ENCODE measurements around the gene C2CD2.
A peak's percentile ranks its signal among the peaks of the same experiment; 100 is the strongest.
"Not testable (repeated sequence)": the region's sequence is repeated elsewhere in the genome, so short reads cannot be mapped to it uniquely, and the experiment has no call there.

C2CD2 gene

GRCh38 chr21:41957991-41958766 is 4.4 kb upstream of the C2CD2 start:
- peak; percentile 93 for DNase-seq (ENCODE audit: low read depth)

DNA sequence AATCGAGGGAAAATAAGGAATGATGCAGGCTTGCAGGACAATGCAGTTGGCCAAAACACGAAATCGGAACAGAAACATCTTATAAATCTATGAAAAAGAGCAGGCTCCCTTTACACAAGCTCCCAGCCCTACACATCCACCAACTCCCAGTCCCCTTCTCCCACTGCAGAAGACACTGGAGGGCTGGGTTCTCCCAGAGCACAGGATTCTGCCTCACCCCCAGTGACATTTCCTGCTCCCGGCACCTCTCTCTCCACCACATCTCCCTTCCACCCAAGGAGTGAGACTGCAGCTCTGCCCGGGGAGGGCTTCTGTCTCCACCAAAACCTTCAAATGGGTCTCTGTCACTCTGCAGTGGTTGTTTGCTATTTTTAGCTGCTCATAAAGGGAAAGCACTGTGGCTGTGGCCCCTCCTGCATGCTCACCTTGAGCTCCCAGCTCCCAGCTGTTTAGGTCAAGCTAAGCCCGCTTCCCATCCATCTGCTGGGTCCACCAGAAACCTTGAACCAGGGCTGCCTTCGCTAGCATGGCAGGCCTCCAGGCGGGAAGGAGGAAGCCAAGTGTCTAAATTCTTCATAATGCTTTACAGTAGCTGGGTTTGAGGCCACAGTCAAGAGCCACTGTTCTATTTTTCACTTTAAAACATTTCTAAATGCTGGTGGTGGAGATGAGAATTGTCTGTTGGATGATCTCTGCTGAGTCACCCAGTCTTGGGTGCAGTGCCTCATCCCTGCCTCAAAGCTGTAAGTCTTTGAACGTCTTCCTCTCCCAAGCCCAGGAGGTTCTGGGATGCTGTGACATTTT is 3.3 kb upstream of the C2CD2 start:
- peak; percentile 87 for DNase-seq (ENCODE audit: low read depth)

GRCh38 chr21:41955516-41955915 is 1.7 kb upstream of the C2CD2 start:
- no peak for DNase-seq (ENCODE audit: low read depth)

DNA sequence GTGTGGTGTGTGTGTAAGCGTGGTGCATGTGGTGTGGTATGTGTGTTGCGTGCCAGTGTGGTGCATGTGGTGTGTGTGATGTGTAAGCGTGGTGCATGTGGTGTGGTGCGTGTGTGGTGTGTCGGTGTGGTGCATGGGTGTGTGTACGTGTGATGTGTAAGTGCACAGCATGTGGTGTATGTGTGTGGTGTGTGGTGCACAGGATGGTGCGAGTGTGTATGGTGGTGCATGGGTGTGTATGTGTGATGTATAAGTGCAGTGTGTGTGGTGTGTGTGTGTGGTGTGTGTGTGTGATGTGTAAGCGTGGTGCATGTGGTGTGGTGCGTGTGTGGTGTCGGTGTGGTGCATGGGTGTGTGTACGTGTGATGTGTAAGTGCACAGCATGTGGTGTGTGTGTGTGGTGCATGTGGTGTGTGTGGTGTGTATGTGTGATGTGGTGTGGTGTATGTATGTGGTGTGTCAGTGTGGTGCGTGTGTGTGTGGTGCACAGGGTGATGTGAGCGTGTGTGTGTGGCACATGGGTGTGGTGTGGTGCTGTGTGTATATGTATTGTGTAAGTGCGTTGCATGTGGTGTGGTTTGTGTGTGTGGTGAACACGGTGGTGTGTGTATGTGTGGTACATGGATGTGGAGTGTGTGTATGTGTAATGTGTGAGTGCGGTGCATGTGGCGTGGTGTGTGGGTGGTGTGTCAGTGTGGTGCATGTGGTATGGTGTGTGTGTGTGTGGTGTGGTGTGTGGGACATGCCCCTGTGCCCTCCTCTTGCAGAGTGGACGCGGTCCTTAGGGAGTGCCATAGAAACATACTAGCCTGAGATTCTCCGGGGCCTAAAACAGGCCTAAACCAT is 1.1 kb upstream of the C2CD2 start:
- no peak for DNase-seq (ENCODE audit: low read depth)

DNA sequence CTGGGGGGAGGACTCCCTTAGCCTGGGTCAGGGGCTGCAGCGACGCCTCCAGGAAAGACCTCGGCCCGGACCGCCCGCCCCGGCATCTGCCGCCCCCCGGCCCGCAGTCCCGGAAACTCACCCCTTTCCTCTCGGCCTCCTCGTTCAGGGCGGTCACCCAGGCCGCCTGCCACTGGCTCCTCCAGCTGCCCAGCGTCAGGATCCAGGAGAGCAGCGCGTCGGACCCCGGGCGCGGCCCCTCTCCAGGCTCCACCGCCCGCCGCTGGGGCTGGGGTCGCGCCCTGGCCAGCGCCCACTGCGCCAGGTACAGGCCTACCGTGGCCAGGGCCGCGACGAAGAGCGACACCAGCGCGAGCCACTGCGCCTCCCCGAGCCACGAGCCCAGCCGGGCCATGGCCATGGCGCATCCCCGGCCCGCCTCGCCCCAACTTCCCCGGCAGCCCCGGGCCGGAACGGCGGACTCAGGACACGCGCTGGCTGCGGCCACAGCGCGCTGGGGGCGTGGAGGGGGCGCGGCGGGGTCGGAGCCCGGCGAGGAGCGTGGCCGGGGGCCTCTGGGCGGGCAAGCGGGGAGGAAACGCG is 478 bp downstream of the C2CD2 start:
- peak; percentile 35 for DNase-seq (ENCODE audit: low read depth)

DNA sequence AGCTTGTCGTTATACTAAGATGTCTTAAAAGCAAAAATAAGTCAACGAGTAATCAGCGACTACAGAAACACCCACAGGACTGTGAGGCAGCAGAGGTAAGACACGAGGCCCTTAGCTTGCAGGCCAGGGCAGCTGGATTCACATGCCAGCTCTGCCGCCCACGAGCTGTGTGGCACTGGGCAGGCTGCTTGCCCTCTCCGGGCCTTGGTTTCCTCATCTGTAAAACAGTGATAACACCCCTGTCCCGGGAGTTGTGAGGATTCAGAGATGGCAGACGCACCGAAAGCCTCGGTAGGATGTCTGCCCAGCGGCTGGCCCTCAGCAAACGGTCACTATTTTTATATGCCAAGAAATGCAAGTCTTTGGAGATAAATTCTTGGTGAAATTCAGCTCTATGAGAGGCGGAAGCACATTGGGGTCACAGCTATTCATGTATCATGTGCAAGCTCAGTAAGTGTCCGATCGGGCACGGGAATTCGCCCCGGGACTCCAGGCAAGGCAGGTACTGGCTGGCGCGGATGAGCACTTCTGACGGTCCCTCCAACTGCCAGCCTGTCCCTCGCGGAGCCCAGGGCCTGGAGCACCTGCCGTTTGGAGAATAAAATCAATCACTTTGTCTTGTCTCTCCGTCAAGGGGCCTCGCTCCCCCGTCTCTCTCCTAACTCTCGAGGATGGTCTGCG is 1.1 kb downstream of the C2CD2 start:
- DNase-seq (ENCODE audit: low read depth) = no peak

DNA sequence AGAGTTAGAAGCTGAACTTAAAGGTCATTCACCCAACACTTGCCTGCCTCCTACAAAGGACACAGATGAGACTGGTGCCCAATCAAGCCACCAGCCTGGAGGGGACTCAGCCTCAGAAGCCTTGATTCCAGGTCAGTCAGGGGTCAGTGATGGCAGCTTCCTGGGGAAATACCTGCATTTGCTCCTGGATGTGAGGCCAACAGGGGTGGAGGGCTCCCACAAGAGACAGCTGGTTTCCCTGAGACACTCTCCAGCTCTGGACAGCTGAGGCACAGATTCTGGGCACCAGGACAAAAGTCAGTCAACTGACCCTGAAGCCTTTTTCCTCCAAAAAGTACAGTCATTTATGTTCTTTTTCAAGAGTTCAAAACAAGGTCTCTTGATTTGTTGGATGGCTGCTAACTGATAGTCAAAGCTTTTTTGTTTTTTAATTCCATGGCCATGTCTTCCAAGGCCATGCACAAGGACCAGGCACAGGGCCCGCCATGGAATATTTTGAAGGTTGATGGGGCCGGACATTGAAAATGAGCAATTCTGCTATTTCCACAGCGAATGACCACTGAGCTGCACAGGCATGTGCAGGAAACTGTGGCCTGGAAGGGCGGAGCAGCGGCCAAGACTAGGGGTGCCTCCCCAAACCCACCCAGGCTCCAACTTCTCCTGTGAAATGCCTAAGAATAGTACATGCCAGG is 1.8 kb downstream of the C2CD2 start:
- DNase-seq (ENCODE audit: low read depth) = no peak

DNA sequence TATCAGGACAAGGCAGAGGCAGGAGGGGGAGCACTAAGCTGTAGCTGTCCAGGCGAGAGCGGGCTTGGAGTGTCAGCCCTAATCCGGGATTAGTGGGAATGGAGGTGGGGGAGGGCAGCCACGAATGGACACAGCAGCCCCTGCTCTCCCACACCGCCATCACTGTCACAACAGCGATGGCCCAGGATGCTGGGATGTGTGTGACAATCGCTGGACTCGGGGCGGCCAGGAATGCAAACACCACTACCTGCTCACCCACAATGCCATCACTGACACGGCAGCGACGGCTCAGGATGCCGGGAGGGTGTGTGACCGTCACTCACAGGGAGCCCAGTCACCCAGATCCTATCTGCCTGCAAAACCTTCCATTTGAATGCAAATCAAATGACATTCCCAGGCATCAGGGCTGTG is 2.9 kb downstream of the C2CD2 start:
- no peak for DNase-seq (ENCODE audit: low read depth)

- not testable (repeated sequence) for DNase-seq (ENCODE audit: low read depth)
Measured at GRCh38 chr21:41949631-41950030, 4.2 kb downstream of the C2CD2 start.

DNA sequence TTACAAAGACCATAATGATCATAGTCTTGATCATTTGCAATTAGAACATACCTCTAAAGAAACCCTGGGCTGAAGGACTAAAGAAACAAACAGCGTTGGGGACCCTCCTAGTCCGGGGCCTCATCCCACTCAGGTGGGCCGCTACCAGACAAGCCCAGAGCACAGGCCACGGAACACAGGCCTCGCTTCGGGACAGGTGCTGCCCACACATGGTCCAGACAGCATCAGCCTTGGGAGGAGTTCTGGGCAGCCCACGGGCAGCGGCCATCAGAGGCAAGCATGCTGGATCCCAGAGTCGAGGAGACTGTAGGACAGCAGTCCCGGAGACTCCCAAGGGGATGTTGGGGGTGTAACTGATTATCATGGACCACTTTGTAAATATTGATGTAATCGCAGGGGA is 4.9 kb downstream of the C2CD2 start:
- DNase-seq (ENCODE audit: low read depth) = no peak

- DNase-seq (ENCODE audit: low read depth) = peak; percentile 52
Measured at GRCh38 chr21:41948078-41948895, 5.5 kb downstream of the C2CD2 start.

GRCh38 chr21:41945982-41946381 is 7.8 kb downstream of the C2CD2 start:
- no peak for DNase-seq (ENCODE audit: low read depth)

DNA sequence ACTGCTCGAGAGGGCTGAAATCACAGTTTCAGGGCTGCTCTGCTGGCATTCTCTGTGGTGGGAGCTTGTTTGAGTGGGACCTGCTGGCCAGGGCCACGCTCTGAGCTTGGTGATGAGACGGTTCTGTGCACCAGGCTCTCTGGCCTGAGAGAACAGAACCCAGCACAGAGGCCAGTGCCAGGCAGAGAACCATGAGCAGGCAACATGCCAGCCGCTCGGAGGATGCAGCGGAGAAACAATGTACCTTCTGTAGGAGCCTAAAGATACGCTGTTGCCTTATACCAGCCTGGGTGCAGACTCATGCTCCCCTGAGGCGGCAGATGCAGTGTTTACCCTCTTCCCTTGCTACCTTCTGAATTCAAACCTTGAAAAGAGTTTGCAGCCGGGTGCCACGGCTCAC is 10.0 kb downstream of the C2CD2 start:
- no peak for DNase-seq (ENCODE audit: low read depth)

DNA sequence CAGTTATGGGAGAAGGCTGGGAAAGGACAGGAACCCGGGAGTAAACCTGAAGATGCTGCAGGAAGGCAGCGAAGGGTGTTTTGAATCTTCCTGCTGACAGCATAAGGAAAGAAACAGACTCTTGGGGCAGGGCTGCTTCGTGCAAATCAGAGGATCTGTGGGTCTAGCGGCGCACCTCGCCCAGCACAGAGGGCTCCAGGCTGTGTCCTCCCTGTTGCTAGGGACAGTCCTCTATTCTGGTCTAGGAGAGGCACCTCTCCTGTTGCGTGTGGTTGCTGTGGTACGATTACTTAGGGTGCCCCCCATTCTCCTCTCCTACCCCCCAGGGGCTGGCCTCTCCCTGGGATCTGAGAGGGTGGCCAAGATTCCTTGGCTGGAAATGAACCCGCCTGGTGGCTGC is 11.4 kb downstream of the C2CD2 start:
- DNase-seq (ENCODE audit: low read depth) = no peak

GRCh38 chr21:41941941-41942340 is 11.9 kb downstream of the C2CD2 start:
- DNase-seq (ENCODE audit: low read depth) = no peak

DNA sequence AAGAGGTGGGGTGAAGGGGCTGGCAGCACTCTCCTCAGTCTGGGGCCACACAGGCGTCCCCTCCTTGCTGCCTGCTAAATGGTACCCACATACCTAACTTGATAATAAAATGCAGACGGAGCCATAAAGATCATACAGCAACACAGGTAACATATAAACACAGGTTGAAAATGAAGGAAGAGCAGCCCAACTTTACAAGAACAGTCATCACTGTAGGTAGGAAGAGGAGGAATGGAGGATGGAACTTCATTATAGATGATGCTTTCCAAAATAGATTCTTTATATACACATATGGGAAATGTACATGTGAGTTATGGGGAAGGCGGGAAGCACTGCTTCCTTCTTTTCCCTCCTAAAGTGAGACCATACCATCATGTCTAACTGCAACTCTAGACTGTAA is 13.4 kb downstream of the C2CD2 start:
- no peak for DNase-seq (ENCODE audit: low read depth)

- no peak for DNase-seq (ENCODE audit: low read depth)
Measured at GRCh38 chr21:41939391-41939790, 14.4 kb downstream of the C2CD2 start.

GRCh38 chr21:41933313-41934079 is 20.3 kb downstream of the C2CD2 start:
- peak; percentile 23 for DNase-seq (ENCODE audit: low read depth)
